ENCODE measurements around the gene QRFP.

DNA sequence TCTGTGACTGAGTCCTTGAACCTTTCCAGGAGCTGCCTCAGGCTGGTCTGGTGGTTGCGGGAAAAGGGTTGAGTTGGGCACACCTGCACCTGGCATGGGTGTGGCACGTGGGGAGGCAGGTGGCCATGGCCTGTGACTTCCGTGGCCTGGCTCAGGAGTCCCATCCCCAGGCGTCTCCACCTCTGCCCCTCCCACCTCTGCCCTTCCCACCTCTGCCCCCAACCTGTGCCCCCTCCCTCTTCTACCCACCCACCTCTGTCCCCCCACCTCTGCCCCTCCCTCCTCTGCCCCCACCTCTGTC, 1.9 kb upstream of the QRFP start:
- TF ChIP-seq, protein P1, sequence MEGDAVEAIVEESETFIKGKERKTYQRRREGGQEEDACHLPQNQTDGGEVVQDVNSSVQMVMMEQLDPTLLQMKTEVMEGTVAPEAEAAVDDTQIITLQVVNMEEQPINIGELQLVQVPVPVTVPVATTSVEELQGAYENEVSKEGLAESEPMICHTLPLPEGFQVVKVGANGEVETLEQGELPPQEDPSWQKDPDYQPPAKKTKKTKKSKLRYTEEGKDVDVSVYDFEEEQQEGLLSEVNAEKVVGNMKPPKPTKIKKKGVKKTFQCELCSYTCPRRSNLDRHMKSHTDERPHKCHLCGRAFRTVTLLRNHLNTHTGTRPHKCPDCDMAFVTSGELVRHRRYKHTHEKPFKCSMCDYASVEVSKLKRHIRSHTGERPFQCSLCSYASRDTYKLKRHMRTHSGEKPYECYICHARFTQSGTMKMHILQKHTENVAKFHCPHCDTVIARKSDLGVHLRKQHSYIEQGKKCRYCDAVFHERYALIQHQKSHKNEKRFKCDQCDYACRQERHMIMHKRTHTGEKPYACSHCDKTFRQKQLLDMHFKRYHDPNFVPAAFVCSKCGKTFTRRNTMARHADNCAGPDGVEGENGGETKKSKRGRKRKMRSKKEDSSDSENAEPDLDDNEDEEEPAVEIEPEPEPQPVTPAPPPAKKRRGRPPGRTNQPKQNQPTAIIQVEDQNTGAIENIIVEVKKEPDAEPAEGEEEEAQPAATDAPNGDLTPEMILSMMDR (IDR thresholded peaks at IDR 0.05; ENCODE audit: control extremely low read depth in 1 of 3, insufficient read depth in 1 of 3, low read depth in 1 of 3, low read length in 3 of 3), result no peak
- TF ChIP-seq CHD2 (IDR thresholded peaks at IDR 0.05; ENCODE audit: low read length), result no peak
- no peak for TF ChIP-seq SP1 (IDR thresholded peaks at IDR 0.05; ENCODE audit: low read depth, low read length)
- no peak for TF ChIP-seq EZH2 (IDR thresholded peaks at IDR 0.05; ENCODE audit: low read depth, low read length, severe bottlenecking)
- TF ChIP-seq, protein P2, sequence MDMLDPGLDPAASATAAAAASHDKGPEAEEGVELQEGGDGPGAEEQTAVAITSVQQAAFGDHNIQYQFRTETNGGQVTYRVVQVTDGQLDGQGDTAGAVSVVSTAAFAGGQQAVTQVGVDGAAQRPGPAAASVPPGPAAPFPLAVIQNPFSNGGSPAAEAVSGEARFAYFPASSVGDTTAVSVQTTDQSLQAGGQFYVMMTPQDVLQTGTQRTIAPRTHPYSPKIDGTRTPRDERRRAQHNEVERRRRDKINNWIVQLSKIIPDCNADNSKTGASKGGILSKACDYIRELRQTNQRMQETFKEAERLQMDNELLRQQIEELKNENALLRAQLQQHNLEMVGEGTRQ (IDR thresholded peaks at IDR 0.05; ENCODE audit: low read length), result no peak

Data from H1 (cell line).